ENCODE results near the gene HSPD1. TPM values are rescaled to one million over a fixed set of nuclear protein-coding genes. Genes with fewer than 3 reads are reported as not detected.

The HSPD1 gene
- total RNA-seq, 1 experiment from 2014 or later, result 995 TPM

DNA sequence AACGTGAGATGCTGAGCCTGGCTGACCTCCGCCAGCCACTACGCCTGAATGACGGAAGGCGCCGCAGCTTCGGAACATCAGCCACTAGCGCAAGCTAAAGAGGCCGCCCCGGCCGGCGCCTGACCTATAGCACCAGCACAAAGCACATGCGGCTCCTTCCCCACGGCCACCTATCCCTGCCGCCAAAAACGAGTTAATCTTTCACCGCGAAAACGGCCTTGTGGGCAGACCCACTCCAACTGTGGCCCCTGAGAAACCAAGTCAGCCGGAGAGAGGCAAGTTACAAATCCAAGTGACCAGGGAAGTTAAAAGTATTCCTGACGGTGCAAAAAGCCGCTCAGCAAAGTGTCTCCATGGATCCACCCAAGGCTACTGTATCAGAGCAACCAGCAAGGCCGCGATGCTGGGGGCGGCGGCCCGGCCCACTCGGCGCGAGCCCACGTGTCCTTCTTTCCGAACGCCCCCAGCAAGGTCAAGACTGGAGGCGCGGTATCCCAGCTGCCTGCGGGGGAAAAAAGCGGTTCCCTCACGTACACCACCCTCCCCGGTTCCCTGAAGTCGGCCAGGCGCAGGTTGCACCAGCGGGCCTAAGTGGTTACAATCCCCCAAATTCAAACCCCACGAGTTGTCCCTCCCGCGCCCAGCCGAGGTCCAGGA lies 575 bp downstream of the HSPD1 start:
- no peaks in the 10 kb centered on the region for H3K9me3 Mint-ChIP-seq
- peak; percentile 57 for DNase-seq (ENCODE audit: low spot score)
- ATAC-seq, result no peak
- ChIA-PET CTCF (interaction anchor here (0.6 to 1.0 kb wide), 3 partner anchors 9 to 206 kb away, joined by 3 to 6 read pairs (median 4); partner anchors contain the start of gene MARS2), POLR2A (interaction anchor here (0.5 to 5.0 kb wide), 14 partner anchors 8 to 206 kb away, joined by 3 to 64 read pairs (median 5); partner anchors contain the start of genes COQ10B, MARS2, MOB4 and SF3B1)
- no peaks in the 10 kb centered on the region; the same call in 1 of the 2 replicates for H3K27me3 Mint-ChIP-seq (ENCODE audit: low read depth)
- no peak for TF ChIP-seq CDX4 (CRISPR knock-in tag; IDR thresholded peaks at IDR 0.05; ENCODE audit: borderline replicate concordance)
- TF ChIP-seq, protein P1, sequence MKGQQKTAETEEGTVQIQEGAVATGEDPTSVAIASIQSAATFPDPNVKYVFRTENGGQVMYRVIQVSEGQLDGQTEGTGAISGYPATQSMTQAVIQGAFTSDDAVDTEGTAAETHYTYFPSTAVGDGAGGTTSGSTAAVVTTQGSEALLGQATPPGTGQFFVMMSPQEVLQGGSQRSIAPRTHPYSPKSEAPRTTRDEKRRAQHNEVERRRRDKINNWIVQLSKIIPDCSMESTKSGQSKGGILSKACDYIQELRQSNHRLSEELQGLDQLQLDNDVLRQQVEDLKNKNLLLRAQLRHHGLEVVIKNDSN (CRISPR knock-in tag; IDR thresholded peaks at IDR 0.05), result peak; percentile 5; the same call in 1 of the 2 replicates
- 0 out of 2 replicates have a peak, but pooled peaks have one; percentile 42 for TF ChIP-seq AR (CRISPR knock-in tag; IDR thresholded peaks at IDR 0.05)
- 0 out of 2 replicates have a peak, but pooled peaks have one; percentile 14 for TF ChIP-seq ESRRA (CRISPR knock-in tag; IDR thresholded peaks at IDR 0.05; ENCODE audit: borderline replicate concordance)
- H3K36me3 Mint-ChIP-seq, result peaks cover 90% of the 10 kb centered on the region
- peak overlapping the region; percentile 97 for H3K27ac Mint-ChIP-seq
- peaks cover 53% of the 10 kb centered on the region for H3K4me1 Mint-ChIP-seq
- peak overlapping the region; percentile 91 for H3K4me3 Mint-ChIP-seq

GRCh38 chr2:197498235-197498936 lies 1.3 kb downstream of the HSPD1 start:
- H3K4me3 Mint-ChIP-seq, result peak overlapping the region; percentile 91
- H3K36me3 Mint-ChIP-seq, result peaks cover 90% of the 10 kb centered on the region
- POLR2A ChIA-PET, result interaction anchor here (1.5 to 5.0 kb wide), 6 partner anchors 14 to 207 kb away, joined by 4 to 64 read pairs (median 12); partner anchors contain the start of genes COQ10B, MARS2 and MOB4
- no peak for TF ChIP-seq FOXK1 (CRISPR knock-in tag; IDR thresholded peaks at IDR 0.05)
- TF ChIP-seq, protein P2, sequence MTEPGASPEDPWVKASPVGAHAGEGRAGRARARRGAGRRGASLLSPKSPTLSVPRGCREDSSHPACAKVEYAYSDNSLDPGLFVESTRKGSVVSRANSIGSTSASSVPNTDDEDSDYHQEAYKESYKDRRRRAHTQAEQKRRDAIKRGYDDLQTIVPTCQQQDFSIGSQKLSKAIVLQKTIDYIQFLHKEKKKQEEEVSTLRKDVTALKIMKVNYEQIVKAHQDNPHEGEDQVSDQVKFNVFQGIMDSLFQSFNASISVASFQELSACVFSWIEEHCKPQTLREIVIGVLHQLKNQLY (CRISPR knock-in tag; IDR thresholded peaks at IDR 0.05), result no peak
- TF ChIP-seq RORB (CRISPR knock-in tag; IDR thresholded peaks at IDR 0.05), result no peak
- TF ChIP-seq IRF2 (CRISPR knock-in tag; IDR thresholded peaks at IDR 0.05; ENCODE audit: borderline replicate concordance, low read depth), result no peak
- TF ChIP-seq E2F5 (CRISPR knock-in tag; IDR thresholded peaks at IDR 0.05), result no peak
- no peak for TF ChIP-seq E2F4 (CRISPR knock-in tag; IDR thresholded peaks at IDR 0.05; ENCODE audit: borderline replicate concordance, low read depth)
- TF ChIP-seq, protein P3, sequence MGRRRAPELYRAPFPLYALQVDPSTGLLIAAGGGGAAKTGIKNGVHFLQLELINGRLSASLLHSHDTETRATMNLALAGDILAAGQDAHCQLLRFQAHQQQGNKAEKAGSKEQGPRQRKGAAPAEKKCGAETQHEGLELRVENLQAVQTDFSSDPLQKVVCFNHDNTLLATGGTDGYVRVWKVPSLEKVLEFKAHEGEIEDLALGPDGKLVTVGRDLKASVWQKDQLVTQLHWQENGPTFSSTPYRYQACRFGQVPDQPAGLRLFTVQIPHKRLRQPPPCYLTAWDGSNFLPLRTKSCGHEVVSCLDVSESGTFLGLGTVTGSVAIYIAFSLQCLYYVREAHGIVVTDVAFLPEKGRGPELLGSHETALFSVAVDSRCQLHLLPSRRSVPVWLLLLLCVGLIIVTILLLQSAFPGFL (CRISPR knock-in tag; IDR thresholded peaks at IDR 0.05; ENCODE audit: borderline replicate concordance), result no peak
- no peak for TF ChIP-seq JAZF1 (CRISPR knock-in tag; IDR thresholded peaks at IDR 0.05)
- TF ChIP-seq STAT6 (CRISPR knock-in tag; conservative IDR thresholded peaks at IDR 0.05; ENCODE audit: low read depth), result no peak
- no peak for TF ChIP-seq TEAD4 (CRISPR knock-in tag; IDR thresholded peaks at IDR 0.05)
- no peak for TF ChIP-seq ERG (CRISPR knock-in tag; IDR thresholded peaks at IDR 0.05)
- no peak for TF ChIP-seq RELA (CRISPR knock-in tag; IDR thresholded peaks at IDR 0.05; ENCODE audit: borderline replicate concordance)
- no peak for TF ChIP-seq ESRRA (CRISPR knock-in tag; IDR thresholded peaks at IDR 0.05; ENCODE audit: borderline replicate concordance)

More at GRCh38 chr2:197498235-197498936, 1.3 kb downstream of the HSPD1 start:
- peak overlapping the region; percentile 97 for H3K27ac Mint-ChIP-seq
- no peaks in the 10 kb centered on the region for H3K9me3 Mint-ChIP-seq
- H3K27me3 Mint-ChIP-seq (ENCODE audit: low read depth), result no peaks in the 10 kb centered on the region; the same call in 1 of the 2 replicates
- ATAC-seq, result no peak
- no peak for DNase-seq (ENCODE audit: low spot score)
- peaks cover 53% of the 10 kb centered on the region for H3K4me1 Mint-ChIP-seq
- CTCF ChIA-PET, result no interaction called here
